Subcutaneous abdominal adipose tissue (tissue), 5 donors: ENCODE measurements around the gene LRRC75A.
A peak's percentile ranks its signal among the peaks of the same experiment; 100 is the strongest.

Experiments
- H3K27ac ChIP-seq: one replicate; pipeline ENCODE4 v1.7.0; 2013; ENCODE audit warnings: low read depth, mild to moderate bottlenecking, inconsistent platforms, low read length, moderate library complexity
- H3K27me3 ChIP-seq, 5 donors: one replicate each; pipeline ENCODE4 v1.7.0; 2013; ENCODE audit warnings: low read length in 5 of 5, inconsistent platforms in 1 of 5; ENCODE audit not compliant: control insufficient read depth in 5 of 5, insufficient read depth in 4 of 5
- H3K36me3 ChIP-seq, 5 donors: one replicate each; pipeline ENCODE4 v1.7.0; 2013; ENCODE audit warnings: low read length in 5 of 5; ENCODE audit not compliant: control insufficient read depth in 5 of 5, insufficient read depth in 5 of 5
- H3K4me1 ChIP-seq, 5 donors: one replicate each; pipeline ENCODE4 v1.7.0; 2013; ENCODE audit warnings: low read length in 5 of 5, mild to moderate bottlenecking in 3 of 5, moderate library complexity in 1 of 5; ENCODE audit not compliant: control insufficient read depth in 5 of 5, insufficient read depth in 5 of 5
- H3K4me3 ChIP-seq, 5 donors: one replicate each; pipeline ENCODE4 v1.7.0; 2013; ENCODE audit warnings: low read length in 5 of 5, low read depth in 1 of 5
- H3K9ac ChIP-seq, 5 donors: one replicate each; pipeline ENCODE4 v1.7.0; 2013; ENCODE audit warnings: low read length in 5 of 5, mild to moderate bottlenecking in 4 of 5, moderate library complexity in 3 of 5
- H3K9me3 ChIP-seq, 5 donors: one replicate each; pipeline ENCODE4 v1.7.0; 2013; ENCODE audit warnings: low read length in 5 of 5; ENCODE audit not compliant: control insufficient read depth in 5 of 5
- donor health status: healthy.
- donor health status: healthy.
- donor health status: healthy.
- donor health status: healthy.
- donor health status: healthy.

LRRC75A gene

DNA sequence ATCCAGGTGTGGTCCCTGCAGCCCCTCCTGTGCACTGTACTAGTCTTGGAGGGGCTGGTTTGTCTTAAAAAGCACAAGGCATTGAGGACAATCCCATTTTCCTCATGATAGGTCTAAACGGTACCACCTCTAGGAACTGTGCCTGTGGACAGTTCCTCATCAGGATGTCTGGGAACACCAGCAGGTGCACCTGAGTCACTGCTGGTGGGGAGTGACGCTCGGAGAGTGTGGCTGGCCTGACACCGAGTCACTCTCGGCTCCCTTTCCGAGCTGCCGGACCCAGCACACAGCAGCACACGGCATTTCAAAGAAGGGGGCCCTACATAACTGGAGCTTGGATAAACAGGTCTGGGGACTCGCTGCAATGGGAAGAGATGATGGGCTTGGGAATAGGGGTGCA lies 25.6 kb downstream of the LRRC75A start:
- Histone ChIP-seq H3K4me3 (no peak overlapping the region), H3K27ac (no peak overlapping the region), H3K9me3 (no peaks in the 10 kb centered on the region), H3K36me3 (peaks cover 0 to 9% (median 0%) of the 10 kb centered on the region in 5 donors), H3K4me1 (peaks cover 14 to 71% (median 61%) of the 10 kb centered on the region in 5 donors), H3K27me3 (peaks cover 0 to 2% (median 0%) of the 10 kb centered on the region in 5 donors), H3K9ac (no peak overlapping the region)

DNA sequence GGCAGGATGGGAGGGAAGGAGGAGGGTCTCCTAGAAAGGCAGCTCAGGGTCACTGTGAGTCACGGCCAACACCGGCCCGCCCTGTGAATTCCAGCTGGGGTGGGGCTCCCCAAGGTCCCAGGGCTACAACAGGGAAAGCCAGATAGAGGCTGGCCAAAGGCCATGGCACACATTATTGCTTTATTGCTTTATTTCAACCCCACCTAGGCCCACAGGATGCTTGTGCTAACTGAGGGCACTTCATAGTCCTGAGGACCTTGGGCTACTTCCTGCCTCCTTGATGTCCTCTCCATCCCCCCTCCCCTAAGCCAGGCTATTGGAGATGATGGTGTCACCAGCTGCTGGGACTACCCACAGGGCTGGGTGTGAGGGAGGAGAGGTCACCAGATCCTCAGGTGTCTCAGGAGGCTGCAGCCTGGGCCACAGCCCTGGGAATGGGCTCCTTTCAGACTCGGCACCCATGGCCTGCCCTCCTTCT lies 26.1 kb downstream of the LRRC75A start:
- Histone ChIP-seq H3K9me3 (no peaks in the 10 kb centered on the region), H3K27me3 (peaks cover 0 to 2% (median 0%) of the 10 kb centered on the region in 5 donors), H3K4me1 (peaks cover 14 to 68% (median 61%) of the 10 kb centered on the region in 5 donors), H3K27ac (no peak overlapping the region), H3K36me3 (peaks cover 0 to 15% (median 0%) of the 10 kb centered on the region in 5 donors), H3K9ac (no peak overlapping the region), H3K4me3 (no peak overlapping the region)

DNA sequence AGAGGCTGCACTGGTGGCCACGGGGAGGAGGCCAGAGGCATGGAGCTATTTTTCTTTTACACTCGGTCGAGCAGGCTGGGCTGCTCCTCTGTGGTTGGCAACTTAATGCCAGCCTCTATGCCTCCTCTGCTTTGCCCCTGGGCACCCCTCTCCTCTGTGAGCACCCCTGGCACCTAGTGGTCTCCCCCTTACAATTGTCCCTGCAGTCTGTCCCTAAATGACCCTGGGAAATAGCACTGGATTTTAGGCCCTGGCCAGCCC lies 27.0 kb downstream of the LRRC75A start:
- Histone ChIP-seq H3K27me3 (peaks cover 0 to 2% (median 0%) of the 10 kb centered on the region in 5 donors), H3K9ac (peak overlapping the region in 1 of 5 donors; percentile 8), H3K4me3 (peak overlapping the region in 1 of 5 donors; percentile 11), H3K9me3 (no peaks in the 10 kb centered on the region), H3K36me3 (peaks cover 0 to 16% (median 0%) of the 10 kb centered on the region in 5 donors), H3K27ac (no peak overlapping the region), H3K4me1 (peaks cover 7 to 59% (median 53%) of the 10 kb centered on the region in 5 donors)

DNA sequence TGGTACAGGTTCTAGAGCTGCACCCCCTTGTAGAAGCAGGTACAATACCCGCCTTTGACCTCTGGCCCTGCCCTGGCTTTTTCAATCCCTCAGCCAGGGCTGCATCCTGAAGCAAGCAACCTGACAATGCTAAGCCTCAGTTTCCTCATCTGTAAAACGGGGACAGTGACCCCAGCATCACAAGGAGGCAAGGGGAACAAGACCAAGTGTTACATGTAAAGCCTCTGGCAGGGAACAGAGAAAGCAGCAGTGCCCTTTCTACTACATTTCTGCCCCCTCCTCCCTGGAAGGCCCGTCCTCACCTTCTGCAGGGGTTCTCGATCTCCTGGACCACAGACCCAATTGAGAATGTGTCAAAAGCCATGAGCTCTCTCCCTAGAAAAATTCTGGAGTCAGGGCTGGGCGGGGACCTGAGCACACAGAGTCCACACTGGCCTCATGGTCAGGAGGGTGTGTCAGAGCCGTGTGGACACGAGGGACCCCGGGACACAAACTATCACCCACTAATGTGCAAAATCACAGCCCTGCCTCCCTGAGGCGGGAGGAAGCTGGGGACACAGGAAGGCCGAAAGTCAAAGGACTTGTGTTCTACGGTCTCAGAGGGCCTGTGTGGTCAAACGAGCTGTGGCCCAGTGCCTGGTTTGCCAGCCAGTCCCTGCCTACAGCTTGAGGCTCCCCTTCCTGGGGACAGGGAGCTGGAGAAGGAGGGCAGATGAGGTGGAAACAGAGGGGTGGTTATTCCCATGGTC lies 27.5 kb downstream of the LRRC75A start:
- Histone ChIP-seq H3K27me3 (no peaks in the 10 kb centered on the region), H3K4me3 (peak overlapping the region in 1 of 5 donors; percentile 11), H3K9me3 (no peaks in the 10 kb centered on the region), H3K9ac (peak overlapping the region in 1 of 5 donors; percentile 8), H3K27ac (no peak overlapping the region), H3K4me1 (peaks cover 4 to 59% (median 49%) of the 10 kb centered on the region in 5 donors), H3K36me3 (peaks cover 0 to 16% (median 0%) of the 10 kb centered on the region in 5 donors)

GRCh38 chr17:16463358-16464302 lies 28.4 kb downstream of the LRRC75A start:
- Histone ChIP-seq H3K36me3 (peaks cover 0 to 16% (median 0%) of the 10 kb centered on the region in 5 donors), H3K27ac (no peak overlapping the region), H3K4me3 (no peak overlapping the region), H3K9me3 (no peaks in the 10 kb centered on the region), H3K27me3 (no peaks in the 10 kb centered on the region), H3K9ac (peak overlapping the region in 1 of 5 donors; percentile 38), H3K4me1 (peaks cover 4 to 54% (median 49%) of the 10 kb centered on the region in 5 donors)

DNA sequence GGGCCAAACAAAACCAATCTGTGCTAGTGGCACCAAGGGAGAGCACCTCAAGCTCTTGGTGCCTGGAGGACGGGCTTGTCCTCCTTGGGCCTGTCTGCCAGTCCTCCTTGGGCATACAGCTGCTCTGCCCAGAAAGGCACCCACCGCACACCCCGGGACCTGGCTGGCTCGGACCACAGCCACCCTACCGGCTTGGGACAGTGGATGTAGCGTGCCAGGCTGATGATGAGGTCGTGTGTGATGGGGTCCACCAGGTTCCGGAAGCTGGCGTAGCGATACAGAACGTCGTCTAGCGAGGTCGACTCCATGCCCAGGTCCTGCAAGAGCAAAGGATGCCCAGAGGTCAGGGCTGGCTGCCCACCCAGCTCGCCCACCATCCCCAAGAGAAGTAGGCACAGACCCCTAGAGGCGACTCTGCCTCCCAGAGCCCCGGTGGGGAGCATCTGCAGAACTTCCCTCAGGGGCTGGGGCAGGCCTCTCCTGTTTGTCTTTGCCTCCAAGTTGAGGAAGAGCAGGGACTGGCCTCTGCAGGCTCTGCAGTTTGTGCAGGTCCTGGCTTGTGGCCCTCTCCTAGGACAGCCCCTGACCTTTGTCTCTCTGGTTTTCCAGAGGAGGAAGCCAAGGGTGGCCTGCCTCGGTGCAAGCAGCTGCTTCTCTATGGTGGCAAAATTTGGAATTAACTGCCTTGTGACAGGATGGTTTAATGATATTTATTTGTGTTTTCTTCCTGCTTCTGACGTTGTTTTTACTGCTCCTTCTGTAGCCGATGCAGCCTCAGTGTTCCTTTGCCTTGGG lies 29.7 kb downstream of the LRRC75A start:
- Histone ChIP-seq H3K27me3 (no peaks in the 10 kb centered on the region), H3K36me3 (peaks cover 0 to 16% (median 0%) of the 10 kb centered on the region in 5 donors), H3K9me3 (no peaks in the 10 kb centered on the region), H3K4me1 (peaks cover 4 to 51% (median 49%) of the 10 kb centered on the region in 5 donors), H3K4me3 (no peak overlapping the region), H3K27ac (no peak overlapping the region), H3K9ac (peak overlapping the region in 2 of 5 donors; percentile 7 to 22)

DNA sequence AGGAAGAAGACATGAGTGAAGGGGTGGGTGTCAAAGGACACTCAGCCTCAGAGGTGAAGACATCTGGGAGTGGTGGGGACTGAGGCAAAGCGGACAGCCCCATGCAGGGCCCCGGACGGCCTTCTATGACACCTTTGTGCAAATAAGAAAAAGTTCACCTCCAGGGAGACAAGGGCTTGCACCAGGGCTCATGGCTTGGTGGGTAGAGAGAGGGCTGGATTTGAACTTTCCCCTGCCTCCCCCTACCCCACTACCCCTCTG lies 30.5 kb downstream of the LRRC75A start:
- H3K36me3 ChIP-seq = peaks cover 0 to 24% (median 2%) of the 10 kb centered on the region in 5 donors
- H3K9ac ChIP-seq = no peak overlapping the region
- no peaks in the 10 kb centered on the region for H3K9me3 ChIP-seq
- H3K4me3 ChIP-seq = no peak overlapping the region
- no peaks in the 10 kb centered on the region for H3K27me3 ChIP-seq
- no peak overlapping the region for H3K27ac ChIP-seq
- H3K4me1 ChIP-seq = peaks cover 4 to 50% (median 48%) of the 10 kb centered on the region in 5 donors

DNA sequence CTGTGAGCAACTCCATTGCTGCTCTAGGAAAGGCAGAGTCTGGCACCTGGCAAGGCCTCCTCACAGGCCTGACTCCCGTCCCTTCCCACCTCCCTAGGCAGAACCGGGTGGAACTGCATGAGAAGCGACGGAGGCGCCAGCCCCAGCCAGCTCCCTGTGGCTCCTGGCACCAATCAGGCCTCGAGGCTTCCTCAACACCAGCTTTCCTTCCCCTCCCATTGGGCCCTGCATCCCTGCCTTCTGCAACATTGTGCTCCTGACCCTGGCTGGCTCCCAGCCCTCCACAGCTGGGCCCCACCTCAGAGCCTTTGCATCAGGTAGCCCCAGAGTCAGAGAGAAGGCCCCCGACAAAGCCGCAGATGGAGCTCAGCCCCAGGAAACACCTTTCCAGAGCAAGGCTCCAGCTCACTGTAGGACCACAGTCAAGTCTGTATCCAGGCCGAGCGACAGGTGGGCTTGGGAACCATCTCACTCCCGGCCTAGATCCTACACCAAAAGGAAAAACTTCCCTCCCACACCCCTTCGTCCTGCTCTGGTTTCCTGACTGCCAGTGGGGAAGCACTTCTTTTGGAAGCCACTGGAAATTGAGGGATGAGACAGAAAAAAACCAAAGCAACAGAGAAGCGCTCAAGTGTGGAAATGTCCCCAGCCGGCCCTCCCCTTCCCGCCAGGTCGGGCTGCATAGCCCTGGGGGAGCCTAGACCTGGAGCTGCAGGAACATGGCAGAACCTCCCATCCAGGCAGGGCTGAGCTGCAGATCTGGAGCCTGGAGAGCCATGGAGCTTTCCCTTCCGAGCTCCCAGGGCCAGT lies 31.0 kb downstream of the LRRC75A start:
- Histone ChIP-seq H3K4me3 (no peak overlapping the region), H3K9ac (no peak overlapping the region), H3K27ac (no peak overlapping the region), H3K4me1 (peaks cover 3 to 45% (median 43%) of the 10 kb centered on the region in 5 donors), H3K27me3 (no peaks in the 10 kb centered on the region), H3K9me3 (no peaks in the 10 kb centered on the region), H3K36me3 (peaks cover 0 to 24% (median 3%) of the 10 kb centered on the region in 5 donors)

GRCh38 chr17:16459855-16460550 lies 32.0 kb downstream of the LRRC75A start:
- Histone ChIP-seq H3K9ac (no peak overlapping the region), H3K27ac (no peak overlapping the region), H3K36me3 (peaks cover 0 to 24% (median 3%) of the 10 kb centered on the region in 5 donors), H3K27me3 (no peaks in the 10 kb centered on the region), H3K9me3 (no peaks in the 10 kb centered on the region), H3K4me1 (peaks cover 2 to 35% (median 33%) of the 10 kb centered on the region in 5 donors), H3K4me3 (no peak overlapping the region)
